Karpas-422 (cell line): ENCODE measurements around the gene MBP. TPM values are rescaled to one million over a fixed set of nuclear protein-coding genes. Genes with fewer than 3 reads are reported as not detected.
A peak's percentile ranks its signal among the peaks of the same experiment; 100 is the strongest.

Experiments
- DNase-seq: peaks from one replicate; pipeline ENCODE4 v3.0.0-alpha.2; 2015
- H2AFZ ChIP-seq: fragments of 200-600 bp; sonication (generic); 2 replicates; pipeline ENCODE4 v1.6.1; 2014; ENCODE audit warnings: antibody characterized with exemption, low read length, mixed read lengths
- H3K27ac ChIP-seq: fragments of 200-600 bp; sonication (generic); 2 replicates; pipeline ENCODE4 v1.5.1; 2014; ENCODE audit warnings: mild to moderate bottlenecking, low read length, moderate library complexity
- H3K27me3 ChIP-seq: fragments of 200-600 bp; sonication (generic); 2 replicates; pipeline ENCODE4 v1.6.1; 2014; ENCODE audit warnings: low read length, mixed read lengths
- H3K36me3 ChIP-seq: fragments of 200-600 bp; sonication (generic); 2 replicates; pipeline ENCODE4 v1.6.1; 2014; ENCODE audit warnings: low read length, mixed read lengths; ENCODE audit not compliant: insufficient read depth
- H3K4me1 ChIP-seq: fragments of 200-600 bp; sonication (generic); 2 replicates; pipeline ENCODE4 v1.6.1; 2014; ENCODE audit warnings: mild to moderate bottlenecking, low read length, mixed read lengths
- H3K4me2 ChIP-seq: fragments of 200-600 bp; sonication (generic); 2 replicates; pipeline ENCODE4 v1.6.1; 2014; ENCODE audit warnings: low read length, low read depth, mild to moderate bottlenecking; ENCODE audit not compliant: poor library complexity, severe bottlenecking
- H3K4me3 ChIP-seq: fragments of 200-600 bp; sonication (generic); 2 replicates; pipeline ENCODE4 v1.5.1; 2014; ENCODE audit warnings: mild to moderate bottlenecking, antibody characterized with exemption, low read length, mixed read lengths
- H3K79me2 ChIP-seq: fragments of 200-600 bp; sonication (generic); 2 replicates; pipeline ENCODE4 v1.6.1; 2014; ENCODE audit warnings: mild to moderate bottlenecking, low read length, mixed read lengths
- H3K9ac ChIP-seq: fragments of 200-600 bp; sonication (generic); 2 replicates; pipeline ENCODE4 v1.6.0; 2014; ENCODE audit warnings: low read length
- H3K9me2 ChIP-seq: fragments of 200-600 bp; sonication (generic), shearing (Covaris generic); replicated peaks from 2 replicates; pipeline ENCODE4 v1.6.0; 2014; ENCODE audit warnings: mild to moderate bottlenecking, low read length, moderate library complexity; ENCODE audit not compliant: insufficient read depth
- H3K9me3 ChIP-seq: fragments of 300-700, 200-600 bp; sonication (generic); 2 replicates; pipeline ENCODE4 v1.6.1; 2014; ENCODE audit warnings: low read length, mixed read lengths
- H4K20me1 ChIP-seq: fragments of 200-600 bp; sonication (generic); 2 replicates; pipeline ENCODE4 v1.6.1; 2014; ENCODE audit warnings: mild to moderate bottlenecking, antibody characterized with exemption, low read length, low read depth; ENCODE audit not compliant: insufficient read depth
- total RNA-seq: library from RNA; depleted of rRNA; stranded (reverse); fragments of >200 nt; shearing (Covaris generic); gene quantifications from 2 replicates; pipeline ENCODE4 v1.2.3, GENCODE V29; 2014; ENCODE audit warnings: low replicate concordance

Gene MBP
- total RNA-seq, 1 experiment from 2014 or later: 67.8 TPM

- no peak overlapping the region for H3K4me2 ChIP-seq
- no peak overlapping the region for H2AFZ ChIP-seq
- no peaks in the 10 kb centered on the region for H3K9me2 ChIP-seq
- H3K79me2 ChIP-seq: no peaks in the 10 kb centered on the region
- no peaks in the 10 kb centered on the region for H3K36me3 ChIP-seq
- no peaks in the 10 kb centered on the region for H3K9me3 ChIP-seq
- no peak for DNase-seq
- H3K27ac ChIP-seq: no peak overlapping the region
- no peaks in the 10 kb centered on the region for H4K20me1 ChIP-seq
- H3K4me1 ChIP-seq: no peaks in the 10 kb centered on the region
- no peak overlapping the region for H3K4me3 ChIP-seq
- H3K27me3 ChIP-seq: no peaks in the 10 kb centered on the region
- no peak overlapping the region for H3K9ac ChIP-seq
These were observed 33.9 kb upstream of the MBP start for GRCh38 chr18:77166523-77166922.

GRCh38 chr18:77165503-77166188 is 33.1 kb upstream of the MBP start:
- DNase-seq: no peak
- no peaks in the 10 kb centered on the region for H3K9me3 ChIP-seq
- no peaks in the 10 kb centered on the region for H3K79me2 ChIP-seq
- peaks cover 4% of the 10 kb centered on the region for H3K4me1 ChIP-seq
- no peak overlapping the region for H3K4me2 ChIP-seq
- no peak overlapping the region for H3K4me3 ChIP-seq
- no peaks in the 10 kb centered on the region for H4K20me1 ChIP-seq
- H3K36me3 ChIP-seq: no peaks in the 10 kb centered on the region
- no peaks in the 10 kb centered on the region for H3K27me3 ChIP-seq
- H3K9ac ChIP-seq: no peak overlapping the region
- no peaks in the 10 kb centered on the region for H3K9me2 ChIP-seq
- H3K27ac ChIP-seq: no peak overlapping the region
- H2AFZ ChIP-seq: no peak overlapping the region

GRCh38 chr18:77164763-77165485 is 32.3 kb upstream of the MBP start:
- Histone ChIP-seq H4K20me1 (no peaks in the 10 kb centered on the region), H3K27me3 (no peaks in the 10 kb centered on the region), H2AFZ (no peak overlapping the region), H3K79me2 (no peaks in the 10 kb centered on the region), H3K4me3 (no peak overlapping the region), H3K9ac (no peak overlapping the region), H3K4me2 (no peak overlapping the region), H3K9me2 (no peaks in the 10 kb centered on the region), H3K36me3 (no peaks in the 10 kb centered on the region), H3K27ac (no peak overlapping the region), H3K9me3 (no peaks in the 10 kb centered on the region), H3K4me1 (peaks cover 11% of the 10 kb centered on the region)
- DNase-seq: no peak

- no peak for DNase-seq
- no peaks in the 10 kb centered on the region for H3K9me2 ChIP-seq
- H3K4me1 ChIP-seq: peaks cover 11% of the 10 kb centered on the region
- H3K9ac ChIP-seq: no peak overlapping the region
- H3K4me3 ChIP-seq: no peak overlapping the region
- H2AFZ ChIP-seq: no peak overlapping the region
- no peaks in the 10 kb centered on the region for H3K9me3 ChIP-seq
- H3K36me3 ChIP-seq: no peaks in the 10 kb centered on the region
- H3K27me3 ChIP-seq: no peaks in the 10 kb centered on the region
- H3K27ac ChIP-seq: no peak overlapping the region
- H4K20me1 ChIP-seq: no peaks in the 10 kb centered on the region
- no peak overlapping the region for H3K4me2 ChIP-seq
- no peaks in the 10 kb centered on the region for H3K79me2 ChIP-seq
These were observed 31.4 kb upstream of the MBP start for GRCh38 chr18:77164026-77164425.

- H2AFZ ChIP-seq: no peak overlapping the region
- peaks cover 12% of the 10 kb centered on the region for H3K4me1 ChIP-seq
- H3K4me3 ChIP-seq: no peak overlapping the region
- H3K79me2 ChIP-seq: no peaks in the 10 kb centered on the region
- H3K27ac ChIP-seq: no peak overlapping the region
- H3K4me2 ChIP-seq: no peak overlapping the region
- H3K9me2 ChIP-seq: no peaks in the 10 kb centered on the region
- H3K9me3 ChIP-seq: no peaks in the 10 kb centered on the region
- no peaks in the 10 kb centered on the region for H3K36me3 ChIP-seq
- no peaks in the 10 kb centered on the region for H4K20me1 ChIP-seq
- no peak overlapping the region for H3K9ac ChIP-seq
- no peaks in the 10 kb centered on the region for H3K27me3 ChIP-seq
- DNase-seq: no peak
These were observed 30.0 kb upstream of the MBP start for GRCh38 chr18:77162580-77162979.

- Histone ChIP-seq H3K79me2 (no peaks in the 10 kb centered on the region), H2AFZ (no peak overlapping the region), H3K9ac (no peak overlapping the region), H3K27me3 (no peaks in the 10 kb centered on the region), H3K4me1 (peaks cover 17% of the 10 kb centered on the region), H3K4me2 (no peak overlapping the region), H3K4me3 (no peak overlapping the region), H4K20me1 (no peaks in the 10 kb centered on the region), H3K36me3 (no peaks in the 10 kb centered on the region), H3K27ac (no peak overlapping the region), H3K9me2 (no peaks in the 10 kb centered on the region), H3K9me3 (no peaks in the 10 kb centered on the region)
- DNase-seq: no peak
These were observed 29.4 kb upstream of the MBP start for GRCh38 chr18:77161961-77162360.

- DNase-seq: no peak
- Histone ChIP-seq H3K9me3 (no peaks in the 10 kb centered on the region), H3K4me3 (no peak overlapping the region), H3K27ac (no peak overlapping the region), H3K36me3 (no peaks in the 10 kb centered on the region), H3K79me2 (no peaks in the 10 kb centered on the region), H3K4me2 (no peak overlapping the region), H3K27me3 (no peaks in the 10 kb centered on the region), H3K9ac (no peak overlapping the region), H3K9me2 (no peaks in the 10 kb centered on the region), H2AFZ (no peak overlapping the region), H3K4me1 (peaks cover 17% of the 10 kb centered on the region), H4K20me1 (no peaks in the 10 kb centered on the region)
These were observed 28.8 kb upstream of the MBP start for GRCh38 chr18:77161383-77161782.

- Histone ChIP-seq H3K27me3 (no peaks in the 10 kb centered on the region), H3K79me2 (no peaks in the 10 kb centered on the region), H4K20me1 (no peaks in the 10 kb centered on the region), H3K4me2 (peak overlapping the region; percentile 53), H3K9ac (no peak overlapping the region), H3K9me2 (no peaks in the 10 kb centered on the region), H3K36me3 (no peaks in the 10 kb centered on the region), H3K27ac (no peak overlapping the region), H3K4me1 (peaks cover 17% of the 10 kb centered on the region), H2AFZ (0 out of 2 replicates have a peak overlapping the region, but pooled peaks have one; percentile 14), H3K9me3 (no peaks in the 10 kb centered on the region), H3K4me3 (peak overlapping the region; percentile 11)
- DNase-seq: peak; percentile 62
These were observed 27.9 kb upstream of the MBP start for GRCh38 chr18:77160515-77160914.
